Ectodermal cell (in vitro differentiated cells): ENCODE results near the gene KCNJ15. TPM values are rescaled to one million over a fixed set of nuclear protein-coding genes. Genes with fewer than 3 reads are reported as not detected.

Source experiments
- H3K27ac ChIP-seq: 2 replicates; pipeline ENCODE4 v1.7.0; 2013; ENCODE audit warnings: mild to moderate bottlenecking, low read depth, low read length; ENCODE audit not compliant: insufficient read depth, poor library complexity, severe bottlenecking
- H3K27me3 ChIP-seq: 2 replicates; pipeline ENCODE4 v1.7.0; 2013; ENCODE audit warnings: mild to moderate bottlenecking, low read length; ENCODE audit not compliant: insufficient read depth, control insufficient read depth, poor library complexity, severe bottlenecking
- H3K36me3 ChIP-seq: one replicate; pipeline ENCODE4 v1.7.0; 2013; ENCODE audit warnings: low read length; ENCODE audit not compliant: control insufficient read depth, insufficient read depth
- H3K4me1 ChIP-seq: one replicate; pipeline ENCODE4 v1.7.0; 2013; ENCODE audit warnings: low read length; ENCODE audit not compliant: control insufficient read depth, insufficient read depth
- H3K4me3 ChIP-seq: 2 replicates; pipeline ENCODE4 v1.7.0; 2013; ENCODE audit warnings: low read depth, low read length, control low read depth; ENCODE audit not compliant: insufficient read depth
- H3K9me3 ChIP-seq: 2 replicates; pipeline ENCODE4 v1.7.0; 2013; ENCODE audit warnings: mild to moderate bottlenecking, low read length, moderate library complexity; ENCODE audit not compliant: control insufficient read depth
- WGBS, 2 experiments: methylation state at CpG; one replicate each; pipeline ENCODE4 v1.1.7; 2013; ENCODE audit warnings: missing lambda C conversion rate in 2 of 2; 5-methylcytosine and 5-hydroxymethylcytosine counted together
- polyA plus RNA-seq, 4 experiments: library from polyadenylated mRNA; stranded (reverse); fragments of 50-300 nt; gene quantifications; one replicate each; pipeline ENCODE4 v1.2.3, GENCODE V29; 2013

Gene KCNJ15
- polyA plus RNA-seq (2013, experiment 1 of 4), result not detected
- polyA plus RNA-seq (2013, experiment 2 of 4), result not detected
- not detected for polyA plus RNA-seq (2013, experiment 3 of 4)
- not detected for polyA plus RNA-seq (2013, experiment 4 of 4)

- WGBS, 2 experiments, result 85 to 94% methylated on average over 5 of the region's 5 CpGs
- Histone ChIP-seq H3K4me1 (no peaks in the 10 kb centered on the region), H3K9me3 (no peaks in the 10 kb centered on the region), H3K27ac (no peak within 1 kb of the TSS), H3K4me3 (no peak within 1 kb of the TSS), H3K27me3 (no peaks in the 10 kb centered on the region), H3K36me3 (no peaks in the 10 kb centered on the region)
These were observed at the start of gene KCNJ15 for GRCh38 chr21:38256599-38257302. KCNJ15 (plus strand) TSS chr21:38256991; CDS start chr21:38299262, 42,271 bp downstream.

- Histone ChIP-seq H3K27me3 (no peaks in the 10 kb centered on the region), H3K4me1 (peaks cover 5% of the 10 kb centered on the region), H3K9me3 (no peaks in the 10 kb centered on the region), H3K4me3 (no peak overlapping the region), H3K36me3 (no peaks in the 10 kb centered on the region), H3K27ac (no peak overlapping the region)
- 93 to 95% methylated on average over 4 to 6 of the region's 6 CpGs for WGBS, 2 experiments
These were observed 48.7 kb upstream of the KCNJ15 start for GRCh38 chr21:38208118-38208517.

DNA sequence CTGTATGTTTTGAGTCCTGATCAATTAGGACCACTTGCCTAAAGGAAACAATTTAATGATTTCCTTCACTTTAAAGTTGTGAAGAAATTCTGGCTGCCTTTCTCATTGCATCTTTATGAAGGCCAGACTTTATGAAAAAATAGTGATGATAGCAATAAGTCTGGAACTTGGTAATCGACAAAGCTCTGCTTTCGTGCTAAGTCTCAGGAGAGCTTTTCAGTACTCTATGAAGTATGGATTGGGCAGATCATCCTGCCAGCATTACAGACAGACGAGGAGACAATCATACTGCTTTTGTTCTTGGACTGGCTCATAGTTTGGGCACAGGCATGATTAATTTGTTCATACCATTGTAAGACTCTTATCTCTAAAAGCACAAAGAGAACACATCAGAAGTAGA is 45.5 kb upstream of the KCNJ15 start:
- H3K9me3 ChIP-seq, result no peaks in the 10 kb centered on the region
- H3K36me3 ChIP-seq, result no peaks in the 10 kb centered on the region
- H3K27ac ChIP-seq, result no peak overlapping the region
- no peaks in the 10 kb centered on the region for H3K4me1 ChIP-seq
- 91 to 93% methylated on average over 3 of the region's 3 CpGs for WGBS, 2 experiments
- H3K27me3 ChIP-seq, result no peaks in the 10 kb centered on the region
- no peak overlapping the region for H3K4me3 ChIP-seq

GRCh38 chr21:38212706-38213105 is 44.1 kb upstream of the KCNJ15 start:
- 92 to 94% methylated on average over 6 of the region's 6 CpGs for WGBS, 2 experiments
- no peaks in the 10 kb centered on the region for H3K36me3 ChIP-seq

DNA sequence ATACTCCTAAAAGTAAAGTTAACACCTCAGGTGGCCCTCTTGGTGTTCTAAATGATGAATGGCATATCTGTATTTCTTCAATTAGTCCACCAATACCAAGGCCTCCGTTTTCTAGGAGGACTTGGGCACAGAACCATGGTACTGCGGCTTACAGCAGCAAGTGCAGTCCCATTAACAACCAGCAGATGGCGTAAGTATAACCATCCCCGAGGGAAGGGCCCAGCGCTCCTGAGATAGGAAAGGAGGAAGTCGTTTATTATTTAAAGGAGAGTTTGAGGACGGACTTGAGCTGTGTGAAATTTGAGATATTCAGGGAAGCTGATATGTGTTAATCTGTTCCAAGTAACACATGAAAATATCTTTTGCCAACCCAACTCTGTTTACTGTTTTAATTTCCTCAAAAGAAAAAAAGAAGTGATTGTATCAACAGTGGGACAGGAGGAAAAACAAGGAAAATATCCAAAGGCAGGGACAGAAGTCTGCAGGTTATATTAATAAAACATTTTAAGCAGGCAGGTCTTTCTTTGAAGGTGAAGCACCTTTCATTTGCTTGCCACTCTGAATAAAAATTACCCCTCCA is 37.7 kb upstream of the KCNJ15 start:
- H3K4me1 ChIP-seq, result no peaks in the 10 kb centered on the region
- H3K36me3 ChIP-seq, result no peaks in the 10 kb centered on the region
- 23 to 32% methylated on average over 7 of the region's 7 CpGs for WGBS, 2 experiments
- no peak overlapping the region for H3K27ac ChIP-seq
- H3K27me3 ChIP-seq, result no peaks in the 10 kb centered on the region
- H3K4me3 ChIP-seq, result no peak overlapping the region
- peaks cover 5% of the 10 kb centered on the region for H3K9me3 ChIP-seq

More at GRCh38 chr21:38212706-38213105, 44.1 kb upstream of the KCNJ15 start:
- Histone ChIP-seq H3K4me1 (no peaks in the 10 kb centered on the region), H3K27me3 (no peaks in the 10 kb centered on the region), H3K27ac (no peak overlapping the region), H3K4me3 (no peak overlapping the region), H3K9me3 (no peaks in the 10 kb centered on the region)

- no peaks in the 10 kb centered on the region for H3K36me3 ChIP-seq
- no peaks in the 10 kb centered on the region for H3K4me1 ChIP-seq
- H3K9me3 ChIP-seq, result peaks cover 9% of the 10 kb centered on the region
- H3K27me3 ChIP-seq, result no peaks in the 10 kb centered on the region
- no peak overlapping the region for H3K4me3 ChIP-seq
- H3K27ac ChIP-seq, result no peak overlapping the region
- WGBS, 2 experiments, result 88 to 91% methylated on average over 5 of the region's 5 CpGs
These were observed 36.5 kb upstream of the KCNJ15 start for GRCh38 chr21:38220270-38220737.

- WGBS, 2 experiments, result 0% methylated on average over 1 of the region's 1 CpG; no CpG with 5 or more reads in 1 of the 2 experiments
- H3K4me3 ChIP-seq, result no peak overlapping the region
These were observed 35.2 kb upstream of the KCNJ15 start for GRCh38 chr21:38221594-38221993.

DNA sequence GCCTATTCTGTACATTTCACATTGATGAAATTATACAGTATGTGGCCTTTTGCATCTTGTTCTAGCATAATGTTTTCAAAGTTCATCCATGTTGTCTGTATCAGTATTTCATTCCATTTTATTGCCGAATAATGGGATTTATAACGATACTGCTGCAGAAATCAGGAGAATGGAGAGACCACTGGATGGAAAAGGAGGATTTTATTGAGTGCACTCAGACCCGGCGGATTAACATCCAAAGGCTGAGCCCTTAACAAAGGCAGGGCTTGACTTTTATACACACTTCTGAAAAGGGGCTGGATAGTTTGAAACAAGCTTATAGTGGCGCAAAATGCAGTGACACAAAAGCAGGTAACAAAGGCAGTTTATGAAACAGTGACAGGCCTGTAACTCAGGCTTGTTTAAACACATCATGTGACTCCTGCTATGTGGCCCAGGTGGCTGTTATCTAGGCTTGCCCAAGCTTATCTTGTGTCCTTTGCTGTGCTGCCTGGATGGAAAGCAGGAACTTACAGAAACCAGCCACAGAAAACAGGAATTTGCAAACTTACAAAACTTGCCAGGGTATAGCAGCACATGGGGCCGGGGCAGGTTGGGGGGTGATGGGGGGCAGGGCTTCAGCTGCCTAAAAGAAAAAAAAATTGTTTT is 32.8 kb upstream of the KCNJ15 start:
- 96% methylated on average over 5 to 6 of the region's 6 CpGs for WGBS, 2 experiments
- H3K4me1 ChIP-seq, result no peaks in the 10 kb centered on the region
- H3K36me3 ChIP-seq, result no peaks in the 10 kb centered on the region
- no peaks in the 10 kb centered on the region for H3K27me3 ChIP-seq
- H3K4me3 ChIP-seq, result no peak overlapping the region
- H3K9me3 ChIP-seq, result peaks cover 9% of the 10 kb centered on the region
- H3K27ac ChIP-seq, result no peak overlapping the region

More at GRCh38 chr21:38221594-38221993, 35.2 kb upstream of the KCNJ15 start:
- no peak overlapping the region for H3K27ac ChIP-seq
- no peaks in the 10 kb centered on the region for H3K4me1 ChIP-seq
- peaks cover 9% of the 10 kb centered on the region for H3K9me3 ChIP-seq
- no peaks in the 10 kb centered on the region for H3K36me3 ChIP-seq
- no peaks in the 10 kb centered on the region for H3K27me3 ChIP-seq

DNA sequence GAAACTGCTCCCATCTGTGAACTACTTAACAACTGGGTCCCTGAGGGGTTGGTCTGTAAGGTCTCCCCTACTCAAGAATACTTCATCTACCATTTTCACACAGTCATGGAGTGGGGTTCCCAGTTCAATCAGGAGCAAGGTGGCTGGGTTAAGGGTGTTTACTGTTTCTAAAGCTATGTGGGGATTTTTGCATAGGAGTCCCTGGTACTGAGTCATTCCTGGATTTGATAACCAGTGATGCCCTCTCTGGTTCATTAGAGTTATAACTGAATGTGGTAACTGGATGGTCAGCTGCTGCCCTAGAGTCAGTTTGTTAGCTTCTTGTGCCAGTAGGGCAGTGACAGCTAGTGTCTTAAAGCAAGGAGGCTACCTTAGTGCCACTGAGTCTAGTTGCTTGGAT is 29.4 kb upstream of the KCNJ15 start:
- no peak overlapping the region for H3K27ac ChIP-seq
- no peaks in the 10 kb centered on the region for H3K4me1 ChIP-seq
- H3K27me3 ChIP-seq, result no peaks in the 10 kb centered on the region
- H3K4me3 ChIP-seq, result no peak overlapping the region
- no peaks in the 10 kb centered on the region for H3K36me3 ChIP-seq
- peaks cover 11% of the 10 kb centered on the region for H3K9me3 ChIP-seq

DNA sequence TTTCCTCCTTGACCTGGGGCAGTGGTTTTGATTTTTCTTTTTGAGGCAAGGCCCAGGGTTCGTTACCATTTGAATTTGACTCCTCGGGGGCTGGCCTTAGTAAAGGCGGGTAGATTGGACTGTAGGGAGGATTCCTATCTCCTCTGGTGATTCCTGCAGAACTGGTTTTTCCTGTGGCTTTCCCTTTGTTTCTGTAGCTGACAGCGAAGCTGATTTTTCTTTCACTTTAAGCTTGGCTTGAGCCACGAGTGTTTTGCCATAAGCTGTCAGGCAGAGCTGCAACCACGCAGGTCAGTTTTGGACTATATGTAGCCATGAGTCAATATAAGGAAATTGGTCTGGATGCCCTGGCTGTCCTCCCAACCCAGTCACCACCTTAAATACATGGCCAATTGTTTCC is 28.7 kb upstream of the KCNJ15 start:
- no peaks in the 10 kb centered on the region for H3K27me3 ChIP-seq
- no peak overlapping the region for H3K4me3 ChIP-seq
- no peaks in the 10 kb centered on the region for H3K36me3 ChIP-seq
- peaks cover 11% of the 10 kb centered on the region for H3K9me3 ChIP-seq
- WGBS, 2 experiments, result 67 to 72% methylated on average over 6 of the region's 6 CpGs
- no peak overlapping the region for H3K27ac ChIP-seq
- H3K4me1 ChIP-seq, result no peaks in the 10 kb centered on the region
